GM10266 (cell line): ENCODE data around the gene COLEC11.

Source experiments
- DNase-seq: peaks from one replicate; pipeline ENCODE4 v3.0.0; 2012; ENCODE audit errors: extremely low spot score
- CTCF ChIP-seq: IDR thresholded peaks from 2 replicates; pipeline ENCODE4 v1.5.1; 2012; ENCODE audit warnings: mild to moderate bottlenecking, low read depth; ENCODE audit not compliant: control insufficient read depth, insufficient read depth; ENCODE audit errors: missing control alignments

Gene COLEC11

GRCh38 chr2:3636586-3637310, 41.8 kb downstream of the COLEC11 start:
- TF ChIP-seq CTCF: no peak

GRCh38 chr2:3637311-3637675, 42.4 kb downstream of the COLEC11 start:
- no peak for DNase-seq
- TF ChIP-seq CTCF: no peak

More at GRCh38 chr2:3636586-3637310, 41.8 kb downstream of the COLEC11 start:
- DNase-seq: no peak

- TF ChIP-seq CTCF: no peak
- no peak for DNase-seq
These were observed 43.0 kb downstream of the COLEC11 start for GRCh38 chr2:3637692-3638455.

GRCh38 chr2:3638456-3638810, 43.5 kb downstream of the COLEC11 start:
- TF ChIP-seq CTCF: no peak
- no peak for DNase-seq

- no peak for DNase-seq
These were observed 44.2 kb downstream of the COLEC11 start for GRCh38 chr2:3639015-3639630.

GRCh38 chr2:3639653-3640052, 44.7 kb downstream of the COLEC11 start:
- TF ChIP-seq CTCF: no peak
- no peak for DNase-seq

More at GRCh38 chr2:3639015-3639630, 44.2 kb downstream of the COLEC11 start:
- no peak for TF ChIP-seq CTCF

GRCh38 chr2:3641181-3641580, 46.3 kb downstream of the COLEC11 start:
- DNase-seq: no peak

More at GRCh38 chr2:3641181-3641580, 46.3 kb downstream of the COLEC11 start:
- TF ChIP-seq CTCF: no peak
